NB4 (cell line): ENCODE results near the gene PCDH12.

ENCODE experiments used
- POLR2A ChIP-seq: IDR thresholded peaks from 2 replicates; pipeline ENCODE4 v1.6.1; 2011; ENCODE audit warnings: mild to moderate bottlenecking; ENCODE audit not compliant: insufficient read length; ENCODE audit errors: extremely low read depth
- TF ChIP-seq, protein P1 (sequence below): IDR thresholded peaks from one replicate; pipeline ENCODE4 v1.5.1; 2012; ENCODE audit warnings: low read depth, low read length

DNA sequence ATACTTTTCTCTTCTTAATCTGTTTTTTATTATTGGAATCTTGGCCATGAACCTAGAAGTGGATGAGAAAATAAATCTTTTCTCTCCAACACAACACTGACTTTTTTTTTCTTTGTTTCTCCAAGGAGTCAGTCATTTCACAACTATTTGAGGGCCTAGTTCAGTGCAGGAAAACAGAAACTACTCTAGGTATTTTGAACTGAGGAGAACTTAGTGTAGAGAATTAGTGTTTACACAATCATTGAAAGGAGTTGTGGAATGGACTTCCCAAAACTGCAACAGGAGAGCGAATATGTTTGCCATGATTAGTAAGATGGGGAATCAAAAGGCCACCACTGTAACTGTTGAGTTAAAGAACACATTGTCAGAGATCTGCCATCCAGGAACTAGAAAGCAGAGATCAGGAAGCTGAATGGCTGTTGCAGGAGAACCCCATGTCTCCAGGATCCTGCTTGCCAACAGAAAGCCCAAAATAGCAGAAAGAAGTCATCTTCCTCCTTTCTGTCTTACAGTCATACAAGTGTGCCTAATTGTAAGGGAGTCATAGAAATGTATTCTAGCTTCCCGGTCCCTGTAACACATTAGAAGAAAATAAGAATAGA is 59.5 kb downstream of the PCDH12 start:
- TF ChIP-seq, protein P1, sequence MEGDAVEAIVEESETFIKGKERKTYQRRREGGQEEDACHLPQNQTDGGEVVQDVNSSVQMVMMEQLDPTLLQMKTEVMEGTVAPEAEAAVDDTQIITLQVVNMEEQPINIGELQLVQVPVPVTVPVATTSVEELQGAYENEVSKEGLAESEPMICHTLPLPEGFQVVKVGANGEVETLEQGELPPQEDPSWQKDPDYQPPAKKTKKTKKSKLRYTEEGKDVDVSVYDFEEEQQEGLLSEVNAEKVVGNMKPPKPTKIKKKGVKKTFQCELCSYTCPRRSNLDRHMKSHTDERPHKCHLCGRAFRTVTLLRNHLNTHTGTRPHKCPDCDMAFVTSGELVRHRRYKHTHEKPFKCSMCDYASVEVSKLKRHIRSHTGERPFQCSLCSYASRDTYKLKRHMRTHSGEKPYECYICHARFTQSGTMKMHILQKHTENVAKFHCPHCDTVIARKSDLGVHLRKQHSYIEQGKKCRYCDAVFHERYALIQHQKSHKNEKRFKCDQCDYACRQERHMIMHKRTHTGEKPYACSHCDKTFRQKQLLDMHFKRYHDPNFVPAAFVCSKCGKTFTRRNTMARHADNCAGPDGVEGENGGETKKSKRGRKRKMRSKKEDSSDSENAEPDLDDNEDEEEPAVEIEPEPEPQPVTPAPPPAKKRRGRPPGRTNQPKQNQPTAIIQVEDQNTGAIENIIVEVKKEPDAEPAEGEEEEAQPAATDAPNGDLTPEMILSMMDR = no peak
- TF ChIP-seq POLR2A = no peak
